ENCODE data around the gene ZBTB20.

ZBTB20 gene

DNA sequence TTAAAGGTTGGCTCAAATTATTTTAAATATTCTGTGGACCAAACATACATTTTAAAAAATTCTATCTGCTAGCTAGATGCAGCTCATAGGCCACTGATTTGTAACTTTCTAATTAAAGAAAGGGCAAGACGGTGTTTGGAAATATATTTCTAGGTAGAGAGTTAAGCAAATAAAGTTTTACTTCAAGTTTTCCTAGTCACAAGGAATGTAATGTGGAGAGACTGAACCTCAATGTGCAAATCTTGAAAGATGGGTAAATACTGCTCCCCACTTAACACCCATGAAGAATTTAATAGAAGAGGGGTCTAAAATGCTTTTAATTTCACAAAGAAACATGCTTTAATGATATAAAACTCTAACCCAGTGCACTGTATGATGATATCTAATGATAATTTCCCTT is 678.0 kb downstream of the ZBTB20 start:
- no peak for DNase-seq (ENCODE audit: low read depth)

- DNase-seq (ENCODE audit: low read depth) = no peak
Observed at GRCh38 chr3:114466816-114467215, 680.3 kb downstream of the ZBTB20 start.

GRCh38 chr3:114466251-114466650 is 680.8 kb downstream of the ZBTB20 start:
- DNase-seq (ENCODE audit: low read depth) = no peak

GRCh38 chr3:114464548-114464947 is 682.5 kb downstream of the ZBTB20 start:
- DNase-seq (ENCODE audit: low read depth) = no peak

- no peak for DNase-seq (ENCODE audit: low read depth)
Observed at GRCh38 chr3:114462750-114463149, 684.3 kb downstream of the ZBTB20 start.

GRCh38 chr3:114460459-114460858 is 686.6 kb downstream of the ZBTB20 start:
- DNase-seq (ENCODE audit: low read depth) = no peak

- no peak for DNase-seq (ENCODE audit: low read depth)
Observed at GRCh38 chr3:114456742-114457141, 690.3 kb downstream of the ZBTB20 start.

GRCh38 chr3:114455432-114455831 is 691.7 kb downstream of the ZBTB20 start:
- no peak for DNase-seq (ENCODE audit: low read depth)

DNA sequence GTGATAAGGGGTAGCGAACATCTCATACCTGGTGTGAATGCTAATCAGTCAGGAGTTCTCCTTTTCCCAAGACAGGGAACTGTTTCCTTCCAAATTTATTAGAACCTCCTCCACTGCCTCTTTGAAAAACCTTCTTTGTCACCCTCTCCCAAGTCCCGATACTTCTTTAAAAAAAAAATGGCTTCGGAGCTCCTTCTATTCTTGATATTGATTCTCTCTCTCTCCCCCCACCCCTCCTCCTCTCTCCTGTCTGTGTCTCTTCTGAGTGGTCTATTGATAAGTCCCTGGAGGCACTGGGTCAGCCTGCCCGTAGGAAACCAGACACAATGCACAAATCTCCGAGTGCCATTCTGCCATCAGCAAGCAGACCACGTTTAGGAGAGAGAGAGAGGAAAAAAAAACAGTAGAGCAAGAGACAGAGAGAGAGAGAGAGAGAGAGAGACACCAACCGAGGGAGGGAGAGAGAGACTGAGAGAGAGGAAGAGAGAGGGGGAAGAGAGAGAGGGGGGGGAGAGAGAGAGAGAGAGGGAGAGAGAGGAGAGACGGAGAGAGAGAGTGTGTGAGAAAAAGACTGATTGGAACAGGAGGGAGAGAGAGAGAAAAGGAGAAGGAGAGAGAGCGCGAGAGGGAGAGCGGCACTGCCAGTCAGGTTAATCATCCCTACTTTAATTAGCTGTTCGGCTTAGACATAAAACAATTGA is 692.4 kb downstream of the ZBTB20 start:
- DNase-seq (ENCODE audit: low read depth) = no peak

GRCh38 chr3:114453361-114453780 is 693.7 kb downstream of the ZBTB20 start:
- DNase-seq (ENCODE audit: low read depth) = no peak

DNA sequence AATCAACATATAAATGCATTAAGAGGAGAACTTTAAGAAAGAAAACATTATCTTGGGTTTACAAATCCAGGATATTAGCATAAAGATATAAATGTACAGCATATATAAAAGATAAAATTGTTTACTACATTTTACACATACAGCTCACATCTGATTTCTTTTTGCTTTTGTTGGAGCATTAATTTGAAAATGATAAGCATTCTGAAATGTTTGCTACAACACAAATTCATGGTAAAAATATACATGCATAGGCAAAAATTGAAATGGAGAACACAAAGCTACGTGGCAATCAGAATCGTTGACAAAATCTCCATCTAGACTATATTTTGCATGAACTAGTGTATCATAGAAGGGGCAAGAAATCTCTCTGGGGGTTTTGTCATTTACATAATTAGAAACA is 694.2 kb downstream of the ZBTB20 start:
- no peak for DNase-seq (ENCODE audit: low read depth)

DNA sequence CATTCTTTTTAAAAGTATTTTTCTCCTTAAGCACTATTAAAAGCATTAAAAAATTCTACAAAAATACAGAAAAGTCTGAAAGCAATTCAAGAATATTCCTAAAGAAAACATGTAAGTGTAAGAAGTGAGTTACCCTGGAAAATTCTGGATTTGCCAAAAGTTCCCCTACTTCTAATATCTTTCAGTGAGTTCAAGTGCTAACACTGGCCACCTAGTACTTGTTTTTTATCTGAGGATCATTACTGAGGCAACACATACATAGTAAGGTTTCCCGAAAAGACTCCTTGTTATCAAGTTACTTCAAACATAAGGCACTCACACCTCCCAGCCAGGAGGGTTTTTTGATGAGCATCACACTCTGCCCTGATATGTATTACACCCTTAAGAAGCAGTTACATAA is 694.8 kb downstream of the ZBTB20 start:
- DNase-seq (ENCODE audit: low read depth) = no peak

DNA sequence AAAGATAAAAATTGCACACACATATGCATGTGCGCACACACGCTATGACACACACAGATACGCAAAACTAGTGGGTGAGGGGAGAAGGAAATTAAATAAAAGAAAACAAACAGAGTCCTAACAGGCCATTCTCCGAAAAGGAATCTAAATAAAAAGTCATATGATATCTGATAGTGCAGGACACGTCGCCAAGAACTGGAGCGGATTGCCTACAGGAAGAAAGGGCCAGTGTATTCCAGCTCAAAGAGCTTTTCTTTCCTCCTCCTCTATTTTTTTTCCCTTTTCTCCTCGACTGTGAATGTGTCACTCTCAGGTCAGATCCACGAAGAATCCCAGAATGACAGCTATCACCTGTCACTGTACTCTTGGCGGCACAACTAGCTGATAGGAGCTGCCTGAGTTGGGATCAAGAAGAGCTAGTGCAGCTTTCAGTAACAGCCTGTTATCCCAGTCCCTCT is 695.5 kb downstream of the ZBTB20 start:
- no peak for DNase-seq (ENCODE audit: low read depth)

DNA sequence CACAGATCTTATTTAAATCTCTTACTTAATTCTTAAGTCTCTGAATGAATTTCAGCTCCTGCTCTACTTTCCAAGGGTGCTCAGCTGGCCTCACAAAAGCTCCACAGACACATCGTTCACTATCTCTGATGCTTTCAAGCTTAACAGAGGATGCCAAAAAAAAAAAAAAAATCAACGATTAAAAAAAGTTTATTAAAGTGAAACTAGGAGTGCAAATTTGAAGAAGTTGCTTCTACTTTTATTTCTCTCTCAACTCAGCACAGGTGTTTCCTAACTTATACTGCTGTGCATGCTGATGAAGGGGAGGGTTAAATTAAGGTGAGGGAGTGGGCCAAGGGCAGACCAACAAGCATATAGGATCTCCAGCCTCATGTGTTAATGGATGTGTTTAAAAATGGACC is 696.0 kb downstream of the ZBTB20 start:
- DNase-seq (ENCODE audit: low read depth) = no peak

DNA sequence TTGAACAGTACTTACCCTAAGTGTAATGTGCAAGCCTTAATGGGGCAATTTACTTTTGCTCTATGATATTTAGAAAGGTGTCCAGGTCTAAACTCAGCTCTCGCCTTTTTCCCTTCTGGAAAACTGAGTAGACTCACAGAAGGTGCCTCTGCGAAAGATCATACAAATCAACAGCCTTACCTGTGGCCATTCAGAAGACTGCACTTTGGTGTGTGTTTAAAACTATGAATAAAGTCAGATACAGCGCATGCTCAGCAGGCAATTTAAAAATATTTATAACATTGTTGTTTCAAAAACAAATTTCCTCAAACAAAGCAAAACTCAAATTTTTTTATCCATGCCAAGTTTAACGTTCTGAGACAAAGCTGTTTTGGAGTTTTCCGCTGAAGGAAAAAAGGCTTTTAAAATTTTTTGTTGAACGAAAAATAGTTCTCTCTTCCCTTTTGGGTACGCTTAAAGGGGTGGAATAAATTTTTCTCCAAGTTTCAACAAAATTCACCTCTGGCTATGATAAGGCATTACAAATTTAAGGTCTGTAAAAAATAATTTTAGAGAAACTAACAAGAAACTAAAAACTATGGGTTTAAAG is 697.0 kb downstream of the ZBTB20 start:
- no peak for DNase-seq (ENCODE audit: low read depth)

- DNase-seq (ENCODE audit: low read depth) = no peak
Observed at GRCh38 chr3:114449271-114450007, 697.6 kb downstream of the ZBTB20 start.

GRCh38 chr3:114447950-114448479 is 699.1 kb downstream of the ZBTB20 start:
- DNase-seq (ENCODE audit: low read depth) = no peak

- DNase-seq (ENCODE audit: low read depth) = no peak
Observed at GRCh38 chr3:114447545-114447944, 699.5 kb downstream of the ZBTB20 start.

DNA sequence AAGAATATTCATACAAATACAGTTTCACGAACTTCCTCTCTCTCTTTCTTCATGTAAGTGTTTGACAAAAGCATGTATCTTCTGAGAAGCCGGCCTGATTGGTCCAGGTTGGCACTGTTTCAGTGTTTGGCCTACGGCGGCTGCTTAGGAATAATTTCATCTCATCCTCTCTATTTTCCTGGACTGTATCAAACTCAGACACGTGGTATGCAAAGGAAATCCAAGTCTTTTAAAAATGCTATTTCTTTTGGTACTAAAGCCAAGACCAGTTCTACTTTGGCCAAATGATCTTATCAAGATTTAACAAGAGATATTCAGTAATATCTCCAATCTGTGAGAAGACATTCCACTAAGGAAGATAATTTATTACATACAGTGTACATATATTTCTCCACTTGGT is 700.5 kb downstream of the ZBTB20 start:
- no peak for DNase-seq (ENCODE audit: low read depth)

- DNase-seq (ENCODE audit: low read depth) = no peak
Observed at GRCh38 chr3:114445233-114445632, 701.9 kb downstream of the ZBTB20 start.

- DNase-seq (ENCODE audit: low read depth) = no peak
Observed at GRCh38 chr3:114444216-114444615, 702.9 kb downstream of the ZBTB20 start.

- peak; percentile 36 for DNase-seq (ENCODE audit: low read depth)
Observed at GRCh38 chr3:114442246-114442645, 704.8 kb downstream of the ZBTB20 start.

DNA sequence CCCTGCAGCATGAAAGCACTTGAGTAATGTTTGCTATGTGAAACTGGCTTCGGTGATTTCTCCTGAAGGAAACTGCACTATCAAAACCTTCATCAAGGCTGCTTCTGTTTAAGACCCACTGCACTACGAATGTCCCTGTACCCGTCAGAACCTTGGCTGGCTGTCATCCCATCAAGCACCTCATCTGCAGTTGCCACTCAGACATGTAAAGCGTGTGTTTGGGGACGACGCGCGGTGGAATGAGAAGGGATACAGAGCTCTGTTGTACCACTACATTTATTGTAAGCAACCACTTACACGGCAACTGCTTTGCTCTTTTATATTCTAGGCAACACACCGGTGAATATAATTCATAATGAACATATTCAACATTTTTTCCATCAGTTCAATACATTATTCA is 705.7 kb downstream of the ZBTB20 start:
- no peak for DNase-seq (ENCODE audit: low read depth)
